ENCODE data around the gene RNF112. TPM values are rescaled to one million over a fixed set of nuclear protein-coding genes. Genes with fewer than 3 reads are reported as not detected.
"Not testable (repeated sequence)": the region's sequence is repeated elsewhere in the genome, so short reads cannot be mapped to it uniquely, and the experiment has no call there.

RNF112 gene
- total RNA-seq, 1 experiment from 2014 or later: 2.3 TPM

DNA sequence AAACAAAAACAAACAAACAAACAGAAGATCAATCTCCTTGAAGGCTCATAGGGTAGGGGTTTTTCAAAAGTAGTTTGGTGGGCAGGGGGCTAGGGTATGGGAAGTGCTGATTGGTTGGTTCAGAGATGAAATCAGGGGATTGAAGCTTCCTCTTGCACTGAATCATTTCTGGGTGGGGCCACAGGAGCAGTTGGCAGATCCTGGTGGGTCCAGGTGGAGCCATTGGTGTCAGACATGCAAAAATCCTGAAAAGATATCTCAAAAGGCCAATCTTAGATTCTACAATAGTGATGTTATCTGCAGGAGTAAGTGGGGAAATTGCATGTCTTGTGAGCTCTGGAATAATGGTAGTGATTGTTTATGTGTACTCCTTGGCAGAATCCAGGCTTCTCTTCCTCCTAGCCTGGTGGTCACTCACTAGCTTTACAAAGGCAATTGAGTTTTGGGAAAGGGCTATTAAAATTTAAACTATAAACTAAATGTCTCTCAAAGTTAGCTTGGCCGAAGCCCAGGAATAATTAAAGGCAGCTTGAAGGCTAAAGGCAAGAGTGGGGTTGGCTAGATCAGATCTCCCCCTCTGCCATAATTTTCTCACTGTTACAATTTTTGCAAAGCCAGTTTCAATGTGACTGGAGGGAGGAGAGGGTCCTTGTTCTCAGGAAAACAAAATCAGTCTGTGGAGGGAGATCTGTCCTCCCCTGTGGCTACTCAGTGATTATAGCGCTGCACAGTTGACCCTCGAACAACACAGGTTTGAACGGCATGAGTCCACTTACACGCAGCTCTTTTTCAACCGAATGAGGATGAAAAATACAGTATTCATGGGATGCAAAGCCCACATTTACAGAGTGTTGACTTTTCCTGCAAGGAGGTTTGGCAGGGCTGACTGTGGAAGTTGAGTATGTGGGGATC, 45.2 kb downstream of the RNF112 start:
- no peak for DNase-seq
- Histone ChIP-seq H3K27me3 (ENCODE audit: control insufficient read depth, insufficient read depth, low read length) (no peaks in the 10 kb centered on the region), H3K4me3 (ENCODE audit: insufficient read depth, low read depth, low read length) (no peak overlapping the region), H3K36me3 (replicated peaks; ENCODE audit: control insufficient read depth, insufficient read depth, low read length) (no peaks in the 10 kb centered on the region)

DNA sequence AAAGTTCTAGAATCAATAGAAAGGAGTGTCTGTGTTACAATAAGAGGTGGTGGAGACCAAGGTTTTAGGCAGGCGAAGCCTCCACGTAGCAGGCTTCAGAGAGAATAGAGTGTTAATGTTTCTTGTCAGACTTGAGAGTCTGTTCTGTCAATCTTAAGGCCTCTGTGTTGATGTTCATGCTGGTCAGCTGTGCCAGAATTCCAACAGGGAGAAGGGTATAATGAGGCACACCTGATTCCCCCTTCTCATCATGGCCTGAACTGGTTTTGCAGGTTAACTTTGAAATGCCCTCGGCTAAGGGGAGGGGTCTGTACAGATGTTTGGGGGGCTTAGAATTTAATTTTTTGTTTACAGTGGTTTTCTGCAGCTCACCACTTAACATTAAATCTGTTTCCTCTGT, 46.0 kb downstream of the RNF112 start:
- Histone ChIP-seq H3K27me3 (ENCODE audit: control insufficient read depth, insufficient read depth, low read length) (no peaks in the 10 kb centered on the region), H3K4me3 (ENCODE audit: insufficient read depth, low read depth, low read length) (no peak overlapping the region), H3K36me3 (replicated peaks; ENCODE audit: control insufficient read depth, insufficient read depth, low read length) (no peaks in the 10 kb centered on the region)
- no peak for DNase-seq

DNA sequence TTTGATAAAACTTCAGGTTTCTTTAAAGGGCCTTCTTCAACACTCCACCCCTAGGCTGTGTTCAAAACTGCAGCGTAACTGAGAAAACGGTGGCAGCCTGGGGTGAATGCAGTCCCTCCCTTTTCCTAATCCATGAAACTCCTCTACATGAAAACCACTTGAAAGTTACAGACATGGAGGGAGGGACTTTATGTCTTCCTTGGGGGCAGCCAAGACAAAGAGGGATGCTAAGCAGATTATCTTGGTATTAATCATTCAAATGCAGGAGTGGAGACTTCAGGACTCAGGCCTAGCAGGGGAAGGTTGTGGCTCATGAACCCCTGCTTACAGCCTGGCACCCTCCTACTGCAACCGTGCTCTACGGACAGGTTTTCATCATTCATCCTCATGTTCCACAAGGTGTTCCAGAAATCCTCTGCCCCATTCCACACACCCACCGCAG, 46.8 kb downstream of the RNF112 start:
- Histone ChIP-seq H3K36me3 (replicated peaks; ENCODE audit: control insufficient read depth, insufficient read depth, low read length) (no peaks in the 10 kb centered on the region), H3K27me3 (ENCODE audit: control insufficient read depth, insufficient read depth, low read length) (no peaks in the 10 kb centered on the region), H3K4me3 (ENCODE audit: insufficient read depth, low read depth, low read length) (no peak overlapping the region)
- DNase-seq: peak; percentile 50

DNA sequence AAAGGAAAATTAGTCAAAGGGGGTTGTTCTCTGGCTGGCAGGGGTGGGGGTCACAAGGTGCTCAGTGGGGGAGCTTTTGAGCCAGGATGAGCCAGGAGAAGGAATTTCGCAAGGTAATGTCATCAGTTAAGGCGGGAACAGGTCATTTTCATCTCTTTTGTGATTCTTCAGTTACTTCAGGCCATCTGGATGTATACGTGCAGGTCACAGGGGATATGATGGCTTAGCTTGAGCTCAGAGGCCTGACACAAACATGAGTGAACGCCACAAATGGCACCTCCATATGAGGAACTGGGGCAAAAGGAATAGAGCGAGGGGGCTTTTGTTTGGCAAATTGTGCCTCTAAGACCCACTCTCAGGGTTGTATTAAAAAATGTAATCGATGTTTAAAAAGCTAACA, 47.4 kb downstream of the RNF112 start:
- not testable (repeated sequence) for H3K27me3 ChIP-seq (ENCODE audit: control insufficient read depth, insufficient read depth, low read length); H3K4me3 ChIP-seq (ENCODE audit: insufficient read depth, low read depth, low read length); DNase-seq; H3K36me3 ChIP-seq (replicated peaks; ENCODE audit: control insufficient read depth, insufficient read depth, low read length)

DNA sequence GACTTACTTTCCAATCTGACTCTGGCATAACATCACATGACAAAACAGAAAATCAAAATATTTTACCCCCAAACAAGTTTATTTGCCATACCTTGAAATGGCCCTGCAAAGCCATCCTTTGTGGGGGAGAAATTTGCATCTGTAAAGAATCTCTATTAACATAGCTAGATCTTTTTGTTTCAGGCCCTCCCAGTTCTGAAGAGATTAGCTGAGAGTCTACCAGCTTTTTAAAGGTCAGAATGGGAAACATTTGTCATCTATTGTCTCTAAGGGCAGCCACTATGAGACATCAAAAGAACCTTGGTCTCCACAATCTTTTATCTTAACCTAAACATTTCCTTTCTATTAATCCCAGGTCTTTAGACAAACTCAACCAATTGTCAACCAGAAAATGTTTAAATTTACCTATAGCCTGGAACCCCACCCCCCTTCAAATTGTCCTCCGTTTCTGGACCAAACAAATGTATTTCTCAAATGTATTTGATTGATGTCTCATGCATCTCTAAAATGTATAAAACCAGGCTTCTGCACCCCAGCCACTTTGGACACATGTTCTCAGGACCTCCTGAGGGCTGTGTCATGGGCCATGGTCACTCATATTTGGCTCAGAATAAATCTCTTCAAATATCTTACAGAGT, 48.1 kb downstream of the RNF112 start:
- not testable (repeated sequence) for DNase-seq; H3K36me3 ChIP-seq (replicated peaks; ENCODE audit: control insufficient read depth, insufficient read depth, low read length); H3K27me3 ChIP-seq (ENCODE audit: control insufficient read depth, insufficient read depth, low read length); H3K4me3 ChIP-seq (ENCODE audit: insufficient read depth, low read depth, low read length)

DNA sequence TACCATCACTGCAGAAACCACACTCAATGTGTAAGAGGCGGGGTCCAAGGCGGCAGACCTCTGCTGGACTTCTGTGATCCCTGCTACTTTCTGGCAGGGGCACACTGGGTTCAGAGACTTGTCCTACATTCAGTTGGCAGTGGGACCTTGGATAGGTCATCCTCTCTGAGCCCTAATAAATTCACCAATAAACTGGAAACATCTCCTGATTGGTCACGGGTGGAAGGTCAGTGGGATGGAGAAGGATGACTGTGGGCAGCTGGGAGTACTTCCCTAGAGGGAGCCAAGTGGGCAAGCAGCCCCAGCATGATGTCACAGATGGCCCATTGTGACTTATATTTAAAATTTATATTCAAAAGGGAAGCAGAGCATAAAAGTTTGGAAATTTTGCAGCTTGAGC, 49.7 kb downstream of the RNF112 start:
- H3K4me3 ChIP-seq (ENCODE audit: insufficient read depth, low read depth, low read length): no peak overlapping the region

DNA sequence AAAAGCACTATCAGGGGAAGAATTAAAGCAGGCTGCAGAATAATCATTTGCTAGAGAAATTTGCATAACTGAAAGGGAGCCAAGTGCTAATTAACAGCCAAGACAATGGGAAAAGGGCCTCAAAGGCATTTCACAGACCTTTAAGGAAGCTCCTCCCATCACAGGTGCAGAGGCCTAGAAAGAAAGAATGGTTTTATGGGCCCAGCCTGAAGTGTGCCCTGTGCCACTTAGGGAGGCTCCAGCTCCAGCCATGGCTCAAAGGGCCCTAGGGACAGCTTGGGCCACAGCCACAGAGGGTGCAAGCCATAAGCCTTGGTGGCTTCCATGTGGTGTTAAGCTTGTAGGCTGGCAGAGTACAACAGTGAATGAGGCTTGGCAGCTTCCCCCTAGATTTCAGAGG, 50.1 kb downstream of the RNF112 start:
- no peak for DNase-seq
- no peaks in the 10 kb centered on the region for H3K36me3 ChIP-seq (replicated peaks; ENCODE audit: control insufficient read depth, insufficient read depth, low read length)
- no peak overlapping the region for H3K4me3 ChIP-seq (ENCODE audit: insufficient read depth, low read depth, low read length)
- H3K27me3 ChIP-seq (ENCODE audit: control insufficient read depth, insufficient read depth, low read length): no peaks in the 10 kb centered on the region

More for the DNA sequence above, 49.7 kb downstream of the RNF112 start:
- no peaks in the 10 kb centered on the region for H3K36me3 ChIP-seq (replicated peaks; ENCODE audit: control insufficient read depth, insufficient read depth, low read length)
- H3K27me3 ChIP-seq (ENCODE audit: control insufficient read depth, insufficient read depth, low read length): no peaks in the 10 kb centered on the region
- DNase-seq: no peak

DNA sequence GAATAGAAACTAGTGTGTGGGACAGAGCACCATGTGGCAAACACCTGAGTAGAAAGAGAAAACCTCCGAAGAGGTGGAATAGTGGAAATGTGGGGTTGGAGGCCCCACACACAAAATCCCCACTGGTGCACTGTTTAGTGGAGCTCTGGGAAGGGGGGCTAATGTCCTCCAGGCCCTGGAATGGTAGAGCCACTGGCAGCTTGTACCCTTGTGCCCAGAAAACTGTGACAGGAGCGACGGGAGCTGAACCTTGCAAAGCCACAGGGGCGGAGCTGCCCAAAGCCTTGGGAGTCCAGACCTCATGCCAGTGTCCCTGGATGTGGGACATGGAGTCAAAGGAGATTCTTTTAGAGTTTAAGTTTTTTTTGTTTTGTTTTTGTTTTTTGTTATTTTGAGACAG, 50.6 kb downstream of the RNF112 start:
- no peak for DNase-seq
- H3K36me3 ChIP-seq (replicated peaks; ENCODE audit: control insufficient read depth, insufficient read depth, low read length): no peaks in the 10 kb centered on the region
- no peaks in the 10 kb centered on the region for H3K27me3 ChIP-seq (ENCODE audit: control insufficient read depth, insufficient read depth, low read length)
- no peak overlapping the region for H3K4me3 ChIP-seq (ENCODE audit: insufficient read depth, low read depth, low read length)

DNA sequence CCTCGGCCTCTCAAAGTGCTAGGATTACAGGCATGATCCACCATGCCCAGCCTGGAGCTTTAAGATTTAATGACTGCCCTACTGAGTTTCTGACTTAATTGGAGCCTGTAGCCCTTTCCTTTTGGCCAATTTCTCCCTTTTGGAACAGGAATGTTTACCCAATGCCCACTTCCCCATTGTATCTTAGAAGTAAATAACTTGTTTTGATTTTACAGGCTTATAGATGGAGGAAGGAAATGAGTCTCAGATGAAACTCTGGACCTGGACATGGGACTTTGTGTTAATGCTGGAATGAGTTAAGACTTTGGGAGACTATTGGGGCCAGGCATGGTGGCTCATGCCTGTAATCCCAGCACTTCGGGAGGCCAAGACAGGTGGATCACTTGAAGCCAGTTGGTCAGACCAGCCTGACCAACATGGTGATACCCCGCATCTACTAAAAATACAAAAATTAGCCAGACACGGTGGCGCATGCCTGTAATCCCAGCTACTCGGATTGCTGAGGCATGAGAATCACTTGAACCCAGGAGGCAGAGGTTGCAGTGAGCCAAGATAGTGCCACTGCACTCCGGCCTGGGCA, 51.5 kb downstream of the RNF112 start:
- DNase-seq; H3K36me3 ChIP-seq (replicated peaks; ENCODE audit: control insufficient read depth, insufficient read depth, low read length); H3K4me3 ChIP-seq (ENCODE audit: insufficient read depth, low read depth, low read length); H3K27me3 ChIP-seq (ENCODE audit: control insufficient read depth, insufficient read depth, low read length): not testable (repeated sequence)

DNA sequence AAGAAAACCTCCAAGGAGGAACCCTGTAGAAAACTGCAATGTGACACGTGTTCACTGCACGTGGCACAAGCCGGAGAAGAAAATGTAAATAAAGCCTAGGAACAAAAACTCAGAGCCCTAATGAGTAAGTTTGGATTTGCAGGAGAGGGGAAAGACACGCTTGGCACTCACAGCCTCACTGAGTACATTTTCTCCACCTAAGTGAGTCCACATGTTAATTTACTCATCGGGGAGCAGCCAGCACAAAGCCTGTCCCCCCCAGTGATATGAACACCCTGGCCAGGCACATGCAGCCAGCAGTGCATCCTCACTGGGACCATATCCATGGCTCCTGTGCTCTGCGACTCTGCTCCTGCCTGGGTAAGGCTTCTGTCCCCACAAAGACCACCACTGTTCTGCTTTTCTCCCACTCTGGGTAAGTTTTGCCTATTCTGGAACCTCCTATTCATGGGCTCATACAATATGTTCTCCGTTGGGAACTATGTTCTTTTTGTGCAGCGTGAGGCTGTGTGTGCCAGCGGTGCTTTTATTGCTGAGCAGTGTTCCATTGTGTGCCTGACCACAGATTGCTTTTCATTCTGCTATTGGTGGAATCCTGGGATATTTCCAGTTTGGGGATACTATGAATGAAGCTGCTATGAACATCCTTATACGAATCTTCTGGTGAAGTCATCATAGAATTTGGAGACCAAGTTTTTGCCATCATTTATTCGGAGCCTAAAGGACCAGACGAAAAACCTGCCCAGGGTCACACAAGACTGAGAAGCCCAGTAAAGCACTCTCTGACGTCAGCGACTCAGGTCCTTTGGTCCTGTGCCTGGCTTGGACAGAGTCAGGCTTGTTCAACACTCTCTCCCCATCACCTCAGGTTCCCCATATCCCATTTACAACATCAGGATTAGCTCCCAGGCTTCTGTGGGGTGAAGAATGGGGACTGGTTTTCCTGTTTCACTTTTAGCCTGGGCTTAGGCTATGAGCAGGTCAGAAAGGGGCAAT, 53.3 kb downstream of the RNF112 start:
- Histone ChIP-seq H3K4me3 (ENCODE audit: insufficient read depth, low read depth, low read length) (no peak overlapping the region), H3K27me3 (ENCODE audit: control insufficient read depth, insufficient read depth, low read length) (no peaks in the 10 kb centered on the region), H3K36me3 (replicated peaks; ENCODE audit: control insufficient read depth, insufficient read depth, low read length) (no peaks in the 10 kb centered on the region)
- no peak for DNase-seq

Other genes starting within 250 kb of the RNF112 start
- gene EPN2, start 173.9 kb upstream of the RNF112 start, total RNA-seq (2014; rRNA removed; shearing (Covaris generic)): 23.7 and 30.3 TPM in 2 replicates
- gene B9D1, start 48.5 kb upstream of the RNF112 start, total RNA-seq (2014; rRNA removed; shearing (Covaris generic)): 61.5 and 63.5 TPM in 2 replicates
- gene MAPK7, start 32.7 kb upstream of the RNF112 start, total RNA-seq (2014; rRNA removed; shearing (Covaris generic)): 26.1 and 30.4 TPM in 2 replicates
- gene MFAP4, start 24.0 kb upstream of the RNF112 start, total RNA-seq (2014; rRNA removed; shearing (Covaris generic)): 22.2 and 24.8 TPM in 2 replicates
- 11.6 and 13.0 TPM in 2 replicates for gene SLC47A1, start 122.6 kb downstream of the RNF112 start, total RNA-seq (2014; rRNA removed; shearing (Covaris generic))
- 119 and 159 TPM in 2 replicates for gene ALDH3A2, start 237.5 kb downstream of the RNF112 start, total RNA-seq (2014; rRNA removed; shearing (Covaris generic))